DMS79 (cell line): ENCODE measurements around the gene FIBIN.

ENCODE experiments used
- DNase-seq: peaks from one replicate; lab custom pipeline; 2025; lab: John Stamatoyannopoulos, UW

FIBIN gene

DNA sequence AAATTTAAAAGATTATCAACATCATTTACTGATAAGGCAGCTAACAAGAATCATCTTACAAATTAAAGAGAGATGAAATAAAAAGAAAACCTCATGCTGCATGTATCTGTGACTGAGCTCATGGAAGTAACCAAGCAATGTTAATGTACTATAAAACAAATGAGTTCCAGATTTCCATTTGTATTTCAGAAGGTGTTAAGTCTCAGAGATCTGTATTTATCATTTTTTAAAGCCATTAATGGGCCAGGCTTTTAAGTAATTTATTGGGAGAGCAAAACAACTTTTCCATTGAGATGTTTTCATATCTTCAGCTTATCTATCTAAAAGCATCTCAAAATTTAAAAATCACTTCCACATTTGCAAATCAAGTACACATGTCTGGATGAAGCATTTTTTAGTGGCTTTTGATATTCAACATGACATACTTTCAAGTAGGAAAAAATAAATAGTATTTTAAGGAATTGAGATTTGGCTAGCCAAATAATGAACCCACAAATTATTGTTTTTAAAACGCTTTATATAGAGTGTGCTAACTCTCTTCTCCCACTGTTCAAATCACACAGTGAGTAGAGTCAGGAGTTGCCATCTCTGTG is 28.8 kb downstream of the FIBIN start:
- DNase-seq, result no peak

DNA sequence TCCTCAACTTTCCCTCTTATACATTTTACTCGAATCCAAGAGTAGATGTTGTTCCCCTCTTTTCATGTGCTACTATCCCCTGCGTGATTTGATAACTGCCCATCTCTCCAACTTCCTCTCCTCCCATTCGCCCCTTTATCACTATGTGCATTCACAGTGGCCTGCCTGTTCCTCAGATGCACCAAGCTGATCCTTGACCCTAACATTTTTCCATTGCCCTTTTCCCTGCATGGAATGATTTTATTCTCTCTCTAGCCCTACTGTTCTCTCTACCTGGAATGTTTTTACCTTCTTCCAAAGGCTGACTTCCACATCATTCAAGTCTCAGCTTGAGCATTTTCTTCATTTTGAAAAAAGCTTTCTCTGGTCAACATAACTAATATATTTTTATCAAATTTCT is 31.0 kb downstream of the FIBIN start:
- DNase-seq, result no peak

DNA sequence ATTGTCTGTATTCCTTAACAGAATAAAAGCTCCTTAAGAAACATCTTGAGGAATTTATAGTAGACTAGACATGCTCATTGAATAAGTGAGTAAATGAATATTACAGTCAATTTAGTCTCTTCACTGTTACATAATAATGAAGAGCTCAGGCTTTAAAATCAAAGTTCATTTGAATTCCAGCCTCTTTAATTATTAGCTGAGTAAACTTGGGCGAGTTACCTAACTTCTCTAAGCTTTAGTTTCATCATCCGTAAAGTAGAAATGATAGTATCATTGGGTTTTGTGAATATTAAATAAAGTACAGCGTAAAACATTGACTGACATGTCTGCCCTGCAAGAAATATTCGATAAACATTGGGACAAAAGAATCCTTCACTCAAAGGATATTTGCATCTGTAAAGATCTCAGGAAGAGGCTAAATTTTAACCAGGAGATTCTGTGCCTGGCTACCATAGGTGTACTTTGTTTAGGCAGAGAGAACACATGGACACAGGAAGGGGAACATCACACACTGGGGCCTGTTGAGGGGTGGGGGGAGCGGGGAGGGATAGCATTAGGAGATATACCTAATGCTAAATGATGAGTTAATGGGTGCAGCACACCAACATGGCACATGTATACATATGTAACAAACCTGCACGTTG is 31.5 kb downstream of the FIBIN start:
- DNase-seq, result no peak

DNA sequence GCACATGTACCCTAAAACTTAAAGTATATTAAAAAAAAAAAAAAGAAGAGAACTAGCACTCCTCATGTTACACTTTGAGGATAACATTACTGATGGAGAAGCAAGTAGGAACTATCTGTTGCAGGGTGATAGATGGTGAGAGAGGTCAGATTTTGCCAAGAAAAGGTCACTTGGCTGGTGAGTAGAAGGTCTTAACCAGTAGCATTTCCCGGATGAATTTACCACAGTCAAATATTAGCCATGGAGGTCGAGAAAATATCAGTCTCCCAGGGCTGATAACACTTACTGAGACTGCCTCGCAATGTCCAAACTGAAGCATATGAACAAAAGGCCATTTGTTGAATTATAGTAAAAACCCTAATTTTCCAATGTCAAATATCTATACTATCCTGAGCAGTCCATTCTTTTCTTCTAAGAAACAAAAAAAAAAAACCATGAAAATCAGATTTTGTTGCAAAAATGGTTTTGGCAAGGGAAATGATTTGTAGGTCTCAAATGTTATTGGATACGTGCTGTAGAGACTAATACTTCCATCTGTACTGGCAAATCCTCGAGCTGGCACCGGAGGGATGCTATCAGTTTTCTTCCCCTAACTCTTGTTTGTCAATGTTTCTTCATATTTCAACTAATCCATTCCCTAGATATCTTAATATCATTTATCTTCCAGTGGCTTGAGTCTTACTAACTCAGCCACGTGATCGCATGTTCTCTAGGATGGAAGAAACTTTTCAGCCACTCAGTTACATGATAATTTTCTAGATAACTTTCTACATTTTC is 32.2 kb downstream of the FIBIN start:
- no peak for DNase-seq

DNA sequence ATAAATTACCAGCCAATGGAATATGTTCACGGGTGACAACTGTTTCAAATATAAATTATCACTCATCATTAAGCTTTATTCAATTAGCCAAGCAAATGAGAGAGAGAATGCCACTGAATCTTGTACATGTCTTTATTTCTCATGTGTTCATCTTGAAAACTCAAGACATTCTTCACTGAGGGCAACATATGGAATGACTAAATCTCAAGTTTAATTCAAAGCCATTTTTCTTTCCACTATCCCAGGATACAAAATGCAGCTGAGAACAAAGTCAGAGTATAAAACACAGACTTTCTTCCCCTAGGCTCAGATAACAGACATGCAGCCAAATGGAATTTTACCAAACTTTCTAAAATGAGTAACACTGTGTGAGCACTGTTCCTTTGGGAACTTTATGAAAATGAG is 34.7 kb downstream of the FIBIN start:
- no peak for DNase-seq

DNA sequence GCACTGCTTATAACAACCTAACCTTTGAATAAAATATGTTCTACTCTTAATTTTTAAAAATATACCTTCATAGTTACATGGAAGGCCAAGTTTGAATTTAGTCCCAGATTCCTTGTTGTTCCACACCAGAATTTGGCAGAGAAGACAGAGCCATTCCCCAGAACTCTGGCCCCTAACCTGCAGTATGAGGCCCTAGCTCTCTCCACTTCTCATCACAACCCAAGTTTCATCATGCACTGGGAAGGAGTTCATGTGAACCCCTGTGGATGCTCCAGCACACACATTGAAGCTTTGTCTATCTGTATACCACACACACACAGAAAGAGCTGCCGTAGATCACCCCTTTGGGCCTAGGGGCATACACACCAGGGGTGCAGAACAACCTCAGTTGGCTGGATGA is 36.1 kb downstream of the FIBIN start:
- no peak for DNase-seq

DNA sequence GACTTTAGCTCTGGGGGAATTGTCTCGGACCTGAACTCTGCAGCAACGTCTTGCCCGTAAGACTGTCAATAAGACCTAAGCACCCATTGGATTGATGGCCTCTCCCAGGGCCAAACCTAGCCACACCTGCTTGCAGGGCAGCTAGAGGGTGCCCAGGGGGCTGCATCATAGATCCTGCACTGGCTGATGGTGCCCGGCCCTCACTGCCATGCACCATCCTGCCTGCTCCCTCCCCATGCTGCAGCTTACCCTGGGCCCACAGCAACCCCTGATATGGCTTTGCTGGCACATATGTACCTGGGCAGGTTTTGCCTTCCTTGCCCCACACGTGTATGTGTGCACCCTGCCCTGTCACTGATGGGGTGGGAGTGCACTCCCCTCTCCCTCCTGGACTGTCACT is 37.8 kb downstream of the FIBIN start:
- DNase-seq, result no peak

DNA sequence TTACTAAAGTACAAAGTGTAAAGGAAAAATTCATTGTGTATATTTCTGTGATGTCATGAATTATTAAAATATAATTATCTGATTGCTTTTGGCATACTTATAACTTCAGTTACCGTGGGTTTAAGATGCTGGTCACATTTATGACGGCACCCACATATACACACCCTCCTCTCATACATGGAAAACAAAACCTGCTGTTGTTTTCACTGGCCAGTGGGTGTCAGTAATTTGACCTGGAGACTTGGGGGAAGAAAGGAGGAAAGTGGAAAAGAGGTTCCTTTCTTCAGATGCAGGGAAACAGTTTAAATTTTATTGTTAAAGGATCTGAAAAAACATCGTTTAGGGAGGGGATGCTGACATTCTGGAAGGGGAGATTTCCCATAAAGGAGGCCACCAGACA is 46.0 kb downstream of the FIBIN start:
- no peak for DNase-seq

DNA sequence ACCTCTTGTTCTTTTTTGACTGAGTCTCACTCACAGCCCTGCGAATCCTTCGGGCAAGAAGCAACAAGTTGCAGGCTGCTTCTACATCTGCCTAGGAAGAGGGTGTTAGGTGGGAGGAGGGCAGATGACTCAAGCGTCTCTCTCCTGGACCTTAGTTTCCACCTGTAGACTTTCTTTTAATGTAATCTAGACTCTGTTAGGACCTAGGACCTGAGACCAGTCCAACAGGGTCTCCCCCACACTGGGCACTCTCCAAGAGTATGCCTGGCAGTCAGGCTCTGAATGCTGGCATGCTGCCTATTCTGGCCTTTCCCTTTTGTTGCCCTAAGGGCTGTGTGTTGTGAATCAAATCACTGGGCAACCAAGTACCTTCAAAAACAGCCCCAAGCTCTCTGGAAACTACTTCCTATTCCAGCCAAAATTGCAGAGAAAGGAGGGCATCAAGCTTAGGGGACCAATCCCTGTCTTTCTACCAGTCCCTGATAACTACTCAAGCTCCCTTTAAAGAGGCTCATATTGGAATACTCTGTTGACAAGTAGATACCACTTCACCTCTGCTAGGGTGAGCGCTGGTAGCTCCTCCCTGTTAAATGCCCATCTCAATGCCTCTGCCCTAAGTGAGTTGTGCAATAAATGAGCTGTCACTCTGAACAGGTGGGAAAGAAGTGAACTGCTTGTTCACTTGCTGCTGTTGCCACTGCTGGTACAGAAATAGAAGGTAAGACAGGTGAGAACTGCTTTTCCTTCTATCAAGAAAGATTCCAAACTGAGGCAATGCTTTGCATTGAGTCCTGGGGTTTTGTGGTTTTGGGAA is 46.6 kb downstream of the FIBIN start, which contains the start of gene BBOX1:
Gene BBOX1 (plus strand): TSS at position 514 of the 814 bp plus-strand sequence. CDS start 14,616 bp downstream, outside the sequence.
- no peak for DNase-seq

DNA sequence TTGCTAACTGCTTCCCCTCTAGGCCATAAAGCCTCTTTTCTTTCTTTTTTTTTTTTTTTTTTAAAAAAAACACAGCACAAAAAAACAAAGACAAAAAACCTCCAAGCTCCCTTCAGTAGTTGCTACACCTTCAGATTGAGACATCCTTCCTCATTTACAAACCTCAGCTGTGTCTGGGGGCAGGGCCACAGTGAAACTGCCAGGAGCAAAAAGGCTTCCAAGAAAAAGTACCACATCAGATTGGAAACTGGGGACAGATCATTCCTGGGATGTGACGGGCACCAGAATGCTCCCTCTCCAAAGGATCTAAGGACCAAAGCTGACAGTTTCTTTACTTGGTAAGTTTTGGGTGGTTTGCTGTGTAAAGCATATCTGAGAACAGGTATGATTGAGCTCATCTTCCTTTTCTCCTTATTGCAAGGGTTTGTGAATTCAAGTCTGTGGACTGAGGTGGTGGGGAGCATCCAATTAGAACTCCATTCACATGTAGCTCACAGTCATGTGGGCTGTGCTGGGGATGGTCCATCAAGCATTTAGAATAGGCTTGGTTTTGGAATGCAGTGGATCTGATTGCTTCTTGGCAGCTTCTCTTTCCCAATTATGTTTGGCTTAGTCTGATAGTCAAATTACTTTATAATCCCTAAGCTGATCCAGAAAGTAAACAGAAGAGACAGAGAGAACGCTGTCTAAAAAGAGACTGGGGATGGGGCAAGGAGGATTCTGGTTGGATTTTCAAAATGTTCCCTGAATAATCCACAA is 47.4 kb downstream of the FIBIN start:
- no peak for DNase-seq
